ENCODE measurements around the gene FGF18.

FGF18 gene

GRCh38 chr5:171386006-171386671 is 33.3 kb upstream of the FGF18 start:
- TF ChIP-seq TAF1 (IDR thresholded peaks at IDR 0.05; ENCODE audit: borderline replicate concordance, insufficient read depth, low read length) = no peak
- no peak for TF ChIP-seq FOXP2 (optimal IDR thresholded peaks at IDR 0.05; ENCODE audit: borderline replicate concordance, extremely low read depth, extremely low read length, insufficient read depth)
- TF ChIP-seq POLR2AphosphoS5 (IDR thresholded peaks at IDR 0.05; ENCODE audit: low read depth, low read length) = no peak
- no peak for TF ChIP-seq SIN3A (IDR thresholded peaks at IDR 0.05; ENCODE audit: borderline replicate concordance, insufficient read depth, low read length)
- TF ChIP-seq REST (IDR thresholded peaks at IDR 0.05; ENCODE audit: insufficient read depth in 1 of 2, low read depth in 2 of 2, low read length in 2 of 2) = no peak

- no peak for TF ChIP-seq FOXP2 (optimal IDR thresholded peaks at IDR 0.05; ENCODE audit: borderline replicate concordance, extremely low read depth, extremely low read length, insufficient read depth)
- TF ChIP-seq POLR2AphosphoS5 (IDR thresholded peaks at IDR 0.05; ENCODE audit: low read depth, low read length) = no peak
- no peak for TF ChIP-seq SIN3A (IDR thresholded peaks at IDR 0.05; ENCODE audit: borderline replicate concordance, insufficient read depth, low read length)
These were observed 32.5 kb upstream of the FGF18 start for GRCh38 chr5:171386861-171387344.

GRCh38 chr5:171387345-171387969 is 32.0 kb upstream of the FGF18 start, which contains the start of gene NPM1:
NPM1 (plus strand) TSS chr5:171387849; CDS start chr5:171387949, 100 bp downstream.
- TF ChIP-seq REST (IDR thresholded peaks at IDR 0.05; ENCODE audit: insufficient read depth in 1 of 2, low read depth in 2 of 2, low read length in 2 of 2) (peak in 1 of 2 experiments; percentile 56; a peak in 1 of 4 replicates), SIN3A (IDR thresholded peaks at IDR 0.05; ENCODE audit: borderline replicate concordance, insufficient read depth, low read length) (0 out of 2 replicates have a peak, but pooled peaks have one; percentile 19), TAF1 (IDR thresholded peaks at IDR 0.05; ENCODE audit: borderline replicate concordance, insufficient read depth, low read length) (peak; percentile 94), POLR2AphosphoS5 (IDR thresholded peaks at IDR 0.05; ENCODE audit: low read depth, low read length) (peak; percentile 97), FOXP2 (optimal IDR thresholded peaks at IDR 0.05; ENCODE audit: borderline replicate concordance, extremely low read depth, extremely low read length, insufficient read depth) (peak; percentile 79)

GRCh38 chr5:171387970-171388815 is 31.3 kb upstream of the FGF18 start:
- TF ChIP-seq POLR2AphosphoS5 (IDR thresholded peaks at IDR 0.05; ENCODE audit: low read depth, low read length) (peak; percentile 44; the same call in 1 of the 2 replicates), SIN3A (IDR thresholded peaks at IDR 0.05; ENCODE audit: borderline replicate concordance, insufficient read depth, low read length) (peak; percentile 100), REST (IDR thresholded peaks at IDR 0.05; ENCODE audit: insufficient read depth in 1 of 2, low read depth in 2 of 2, low read length in 2 of 2) (peak in 1 of 2 experiments; percentile 44; a peak in 1 of 4 replicates), TAF1 (IDR thresholded peaks at IDR 0.05; ENCODE audit: borderline replicate concordance, insufficient read depth, low read length) (0 out of 2 replicates have a peak, but pooled peaks have one; percentile 51), FOXP2 (optimal IDR thresholded peaks at IDR 0.05; ENCODE audit: borderline replicate concordance, extremely low read depth, extremely low read length, insufficient read depth) (peak; percentile 82)

GRCh38 chr5:171388816-171389168 is 30.7 kb upstream of the FGF18 start:
- TF ChIP-seq POLR2AphosphoS5 (IDR thresholded peaks at IDR 0.05; ENCODE audit: low read depth, low read length) (peak; percentile 4; the same call in 1 of the 2 replicates), FOXP2 (optimal IDR thresholded peaks at IDR 0.05; ENCODE audit: borderline replicate concordance, extremely low read depth, extremely low read length, insufficient read depth) (no peak), SIN3A (IDR thresholded peaks at IDR 0.05; ENCODE audit: borderline replicate concordance, insufficient read depth, low read length) (no peak)
